NAMALWA (cell line): ENCODE measurements around the gene NMNAT2.
"Not testable (repeated sequence)": the region's sequence is repeated elsewhere in the genome, so short reads cannot be mapped to it uniquely, and the experiment has no call there.

ENCODE experiments used
- DNase-seq: peaks from one replicate; pipeline ENCODE4 v3.0.0-alpha.2; 2015; ENCODE audit warnings: low spot score

Gene NMNAT2

DNA sequence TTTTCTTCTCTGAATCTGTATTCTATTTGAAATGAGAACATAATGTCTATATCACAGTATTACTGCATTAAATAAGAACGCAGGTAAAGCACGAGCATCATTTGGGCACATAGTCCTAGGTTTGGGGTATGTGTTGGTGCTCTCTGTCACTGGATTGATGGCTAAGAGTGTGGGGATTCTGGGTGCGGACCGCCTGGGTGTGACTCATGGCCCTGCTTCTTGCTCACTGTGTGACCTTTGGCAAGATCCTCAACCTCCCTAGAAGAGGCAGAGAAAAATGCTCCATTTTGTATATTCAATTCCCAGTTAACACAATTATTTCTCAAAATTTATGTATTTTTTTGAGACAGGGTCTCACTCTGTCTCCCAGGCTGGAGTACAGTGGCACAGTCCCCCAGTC, 132.4 kb downstream of the NMNAT2 start:
- DNase-seq = no peak

DNA sequence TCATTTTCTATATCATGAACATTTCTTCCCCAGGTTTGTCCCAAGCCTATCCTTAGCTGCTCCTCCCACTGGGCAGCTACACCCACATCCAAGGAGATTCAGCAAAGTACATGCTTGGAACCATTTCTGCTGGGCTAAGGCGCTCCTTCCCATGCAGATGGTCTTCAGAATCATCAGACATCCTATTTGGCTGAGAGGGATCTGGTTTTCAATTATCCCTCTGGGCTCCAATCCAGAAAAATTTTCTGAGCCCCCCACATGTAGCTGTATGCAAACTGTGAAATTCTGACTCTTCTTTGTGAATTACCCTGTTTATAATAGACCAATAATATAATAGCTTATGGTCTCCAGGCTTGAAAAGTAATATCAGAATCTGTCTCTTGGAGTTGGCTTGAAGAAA, 132.9 kb downstream of the NMNAT2 start:
- no peak for DNase-seq

- DNase-seq = no peak
These were observed 134.1 kb downstream of the NMNAT2 start for GRCh38 chr1:183284086-183284485.

- DNase-seq = no peak
These were observed 134.9 kb downstream of the NMNAT2 start for GRCh38 chr1:183283286-183283685.

GRCh38 chr1:183282101-183282855, 135.9 kb downstream of the NMNAT2 start:
- no peak for DNase-seq

GRCh38 chr1:183281553-183282091, 136.6 kb downstream of the NMNAT2 start:
- peak; percentile 93 for DNase-seq

DNA sequence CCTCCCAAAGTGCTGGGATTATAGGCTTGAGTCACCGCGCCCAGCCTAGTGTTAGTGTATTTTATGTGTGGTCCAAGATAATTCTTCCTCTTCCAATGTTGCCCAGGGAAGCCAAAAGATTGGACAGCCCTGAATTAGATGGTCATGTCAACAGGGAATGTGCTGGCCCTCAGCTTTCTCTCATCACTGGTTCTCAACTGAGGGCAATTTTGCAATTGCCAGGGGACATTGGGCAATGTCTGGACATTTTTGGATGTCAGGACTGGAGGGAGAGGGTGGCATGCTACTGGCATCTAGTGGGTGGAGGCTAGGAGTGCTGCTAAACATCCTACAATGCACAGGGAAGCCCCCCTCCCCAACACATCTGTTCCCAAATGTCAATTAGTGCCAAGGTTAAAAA, 137.1 kb downstream of the NMNAT2 start:
- no peak for DNase-seq

- no peak for DNase-seq
These were observed 138.3 kb downstream of the NMNAT2 start for GRCh38 chr1:183279835-183280234.

DNA sequence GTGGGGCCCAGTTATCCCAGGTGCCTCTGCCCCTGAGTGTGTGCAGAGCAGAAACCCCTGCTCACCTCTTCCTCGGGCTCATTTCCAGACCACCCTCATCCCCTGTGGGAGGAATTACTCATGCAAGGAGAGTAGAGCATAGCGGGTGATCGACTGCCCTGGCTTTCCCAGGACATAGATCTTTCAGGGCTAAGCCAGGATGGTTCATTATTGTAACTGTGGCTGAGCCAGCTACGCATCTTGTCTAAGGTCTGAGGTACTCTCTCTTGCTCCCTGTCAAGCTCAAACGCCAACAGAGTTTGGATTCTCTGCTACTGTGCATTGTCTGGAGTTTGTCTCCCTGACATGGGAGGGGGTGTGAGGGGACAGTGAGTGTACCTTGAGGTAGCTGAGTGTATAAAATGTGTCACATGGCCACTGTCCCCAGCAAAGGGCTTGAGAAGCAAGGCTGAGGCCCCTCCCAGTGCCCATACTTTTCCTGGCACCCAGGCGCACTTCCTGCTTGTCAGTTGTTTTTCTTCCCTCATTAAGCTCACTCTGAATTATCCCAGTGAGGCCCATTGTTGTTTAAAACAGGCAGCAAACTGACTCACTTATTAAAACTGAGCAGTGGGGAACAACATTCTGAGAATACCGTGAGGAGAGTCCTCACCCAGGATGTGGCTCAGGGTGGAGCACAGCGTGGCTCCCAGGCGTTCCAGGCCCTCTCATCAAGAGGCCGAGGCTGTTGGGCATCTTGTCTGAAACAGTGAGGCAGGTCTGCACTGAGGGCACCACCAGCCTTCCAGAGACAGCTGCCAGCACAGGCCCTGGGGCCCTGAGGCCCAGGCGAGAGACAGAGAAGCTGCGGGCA, 139.2 kb downstream of the NMNAT2 start:
- DNase-seq = no peak

- no peak for DNase-seq
These were observed 140.1 kb downstream of the NMNAT2 start for GRCh38 chr1:183277821-183278738.

DNA sequence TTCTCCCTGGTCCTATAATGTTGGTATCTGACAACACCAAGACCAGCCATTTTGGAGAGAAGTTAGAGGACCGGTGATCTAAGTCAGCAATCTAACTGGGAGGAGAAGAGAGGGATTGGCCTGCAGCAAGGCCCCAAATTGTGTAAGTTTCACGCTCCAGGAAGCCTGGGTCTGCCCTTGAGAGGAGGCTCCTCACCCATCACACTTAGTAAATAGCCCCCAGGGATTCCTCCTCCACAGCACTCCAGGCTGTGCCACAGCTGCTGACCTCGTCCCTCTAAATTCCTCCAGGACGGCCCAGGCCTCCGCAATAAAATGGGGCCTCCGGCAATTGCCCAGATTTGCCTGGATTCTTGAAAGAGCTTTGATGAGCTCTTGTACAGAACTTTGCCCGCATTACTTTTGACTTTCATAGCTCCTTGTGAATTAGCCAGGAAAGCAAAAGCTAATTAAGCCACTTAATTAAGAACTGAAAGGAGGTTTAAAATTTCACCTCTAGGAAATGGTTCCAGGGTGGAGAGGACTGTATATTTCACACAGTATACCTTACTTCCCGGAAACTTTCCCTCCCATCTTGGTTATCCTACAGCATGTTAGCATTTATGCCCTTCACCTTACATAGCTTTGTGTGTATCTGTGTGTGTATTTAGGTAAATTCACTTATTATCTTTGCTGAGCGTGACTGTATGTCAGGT, 141.6 kb downstream of the NMNAT2 start:
- no peak for DNase-seq

DNA sequence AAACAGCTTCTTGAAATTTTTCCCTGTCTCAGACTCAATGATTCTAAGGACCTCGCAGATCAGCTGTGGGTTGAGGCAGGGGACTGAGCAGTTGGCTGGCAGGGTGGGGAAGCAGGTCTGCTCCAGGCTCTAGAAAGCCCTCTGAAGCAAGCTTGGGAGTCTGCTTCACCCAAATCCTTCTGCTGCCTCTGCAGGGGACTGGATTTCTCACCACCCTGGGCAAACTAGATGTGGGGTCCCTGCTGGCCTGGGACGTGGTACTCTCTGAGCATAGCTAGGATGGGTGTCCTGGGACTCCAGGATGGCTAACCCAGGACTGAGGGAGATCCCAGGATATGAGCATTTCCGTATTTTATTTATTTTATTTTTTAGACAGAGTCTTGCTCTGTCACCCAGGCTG, 142.9 kb downstream of the NMNAT2 start:
- DNase-seq = no peak

DNA sequence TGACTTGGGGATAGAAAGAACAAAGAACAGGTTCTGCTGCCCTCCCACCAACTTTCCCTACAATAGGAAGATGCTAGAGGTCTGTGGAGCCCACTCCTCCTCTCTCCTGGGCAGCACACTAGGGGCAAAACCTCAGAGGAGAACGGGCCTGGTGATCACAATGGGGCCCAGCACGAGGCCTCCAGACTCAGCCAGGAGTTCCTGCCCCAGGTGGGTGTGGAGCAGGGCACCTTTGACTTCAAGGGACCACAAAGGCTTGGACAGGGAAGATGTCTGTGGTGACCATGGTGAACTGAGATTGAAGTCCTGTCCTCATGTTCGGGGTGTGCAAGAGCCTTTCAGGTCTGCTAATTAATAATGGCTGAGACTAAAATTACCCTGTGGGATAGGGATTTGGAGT, 143.3 kb downstream of the NMNAT2 start:
- no peak for DNase-seq

GRCh38 chr1:183273984-183274383, 144.2 kb downstream of the NMNAT2 start:
- not testable (repeated sequence) for DNase-seq

DNA sequence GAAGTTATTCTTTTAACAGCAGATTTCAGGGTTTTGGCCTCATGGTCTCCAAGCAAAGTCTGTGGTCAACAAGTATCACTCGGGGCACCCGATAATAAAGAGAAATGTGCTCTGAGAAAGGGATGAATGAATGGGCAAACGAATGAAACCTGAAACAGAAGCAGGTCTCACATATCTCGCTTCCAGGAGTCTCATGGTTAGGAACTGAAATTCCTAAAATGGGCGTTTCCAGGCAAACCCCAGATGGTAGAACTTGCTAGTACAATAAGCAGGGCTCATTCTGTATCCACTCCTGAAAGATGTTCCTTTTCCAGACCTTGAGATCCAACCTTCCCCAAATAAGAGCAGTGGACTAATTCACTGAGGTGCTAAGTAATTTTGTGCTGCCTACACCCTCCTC, 144.9 kb downstream of the NMNAT2 start:
- no peak for DNase-seq

DNA sequence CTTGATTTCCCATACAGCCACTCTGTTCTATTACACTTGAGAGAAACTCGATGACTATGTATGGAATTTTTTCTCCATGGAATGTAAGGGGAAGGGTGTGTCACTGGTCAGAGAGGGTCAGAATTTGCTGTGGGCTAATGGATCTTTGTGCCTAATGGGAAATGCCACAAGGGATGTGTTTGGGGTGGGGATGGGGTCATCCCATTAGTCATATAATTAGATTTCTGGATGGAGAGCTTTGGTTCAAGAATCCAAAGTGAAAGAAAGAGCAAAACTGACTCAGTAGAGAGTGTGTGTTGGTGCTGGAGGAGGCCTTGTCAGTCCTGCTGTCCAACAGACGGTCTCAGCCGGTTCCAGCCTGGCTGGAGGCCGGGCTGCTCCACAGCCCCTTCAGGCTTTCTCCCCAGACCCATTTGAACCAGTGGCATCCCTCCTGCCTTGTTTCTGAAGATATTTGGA, 145.8 kb downstream of the NMNAT2 start:
- DNase-seq = no peak

DNA sequence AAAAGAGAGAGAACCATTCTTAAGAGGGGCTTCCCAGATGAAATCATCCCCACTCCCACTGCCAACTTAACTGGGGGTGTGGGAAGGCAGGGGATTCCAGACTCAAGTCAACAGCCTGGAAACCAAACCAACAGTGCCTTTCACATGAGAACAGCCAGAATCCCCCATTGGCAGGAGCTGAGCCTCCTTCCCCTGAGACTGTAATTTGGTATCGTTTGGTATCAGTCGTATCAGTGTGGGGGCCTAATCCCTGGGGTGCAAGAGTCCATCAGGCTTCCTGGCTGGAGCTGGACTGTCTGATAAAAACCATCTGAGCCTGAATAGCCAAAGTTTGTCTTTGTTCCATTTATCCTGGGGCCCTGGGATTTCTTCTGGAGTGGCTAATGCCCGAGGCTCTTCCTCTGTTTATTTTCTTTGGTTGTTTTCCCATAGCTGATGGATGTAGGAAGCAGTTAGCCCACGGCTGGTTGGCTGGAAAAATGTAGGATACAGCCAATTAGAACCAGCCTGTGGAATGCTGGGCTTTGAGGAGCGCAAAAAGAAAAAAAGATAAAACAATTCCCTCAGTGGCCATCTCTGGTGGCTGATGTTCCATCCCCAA, 147.5 kb downstream of the NMNAT2 start:
- no peak for DNase-seq

DNA sequence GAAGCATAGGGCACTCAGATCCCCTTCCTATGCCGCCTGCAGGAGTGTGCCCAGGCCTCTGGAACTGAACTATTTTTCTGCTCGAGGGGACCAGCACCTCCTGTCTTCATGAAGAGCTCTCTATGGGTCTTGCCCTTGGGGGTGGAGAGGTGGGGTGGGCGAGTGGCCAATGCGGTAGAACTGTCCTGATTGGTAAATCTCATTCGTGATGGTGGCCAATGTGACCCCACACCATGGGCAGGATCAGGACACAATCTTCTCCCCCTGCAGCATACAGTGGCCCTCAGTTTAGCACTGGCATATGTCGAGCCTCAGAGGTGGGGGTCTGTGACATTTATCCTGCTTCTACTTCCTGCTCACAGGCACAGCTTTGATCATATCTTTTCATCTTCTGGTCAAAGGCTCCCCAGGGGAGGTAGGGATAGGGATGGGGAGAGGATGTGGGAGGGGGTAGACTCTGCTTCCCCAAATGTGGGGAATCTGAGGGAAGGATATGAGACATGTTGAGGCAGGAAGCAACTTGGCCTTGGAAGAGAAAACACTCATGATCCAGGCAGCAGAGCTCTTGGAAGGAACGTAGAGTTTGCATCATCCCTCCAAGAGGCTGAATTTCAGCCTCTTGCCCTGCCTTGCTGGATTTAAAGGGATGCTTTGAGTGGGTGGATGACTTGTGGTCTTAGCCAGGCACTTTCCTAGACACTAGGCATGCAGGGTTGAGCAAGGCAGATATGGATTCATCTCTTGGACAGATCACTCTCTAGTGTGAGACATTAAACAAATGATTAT, 150.3 kb downstream of the NMNAT2 start:
- DNase-seq = no peak

DNA sequence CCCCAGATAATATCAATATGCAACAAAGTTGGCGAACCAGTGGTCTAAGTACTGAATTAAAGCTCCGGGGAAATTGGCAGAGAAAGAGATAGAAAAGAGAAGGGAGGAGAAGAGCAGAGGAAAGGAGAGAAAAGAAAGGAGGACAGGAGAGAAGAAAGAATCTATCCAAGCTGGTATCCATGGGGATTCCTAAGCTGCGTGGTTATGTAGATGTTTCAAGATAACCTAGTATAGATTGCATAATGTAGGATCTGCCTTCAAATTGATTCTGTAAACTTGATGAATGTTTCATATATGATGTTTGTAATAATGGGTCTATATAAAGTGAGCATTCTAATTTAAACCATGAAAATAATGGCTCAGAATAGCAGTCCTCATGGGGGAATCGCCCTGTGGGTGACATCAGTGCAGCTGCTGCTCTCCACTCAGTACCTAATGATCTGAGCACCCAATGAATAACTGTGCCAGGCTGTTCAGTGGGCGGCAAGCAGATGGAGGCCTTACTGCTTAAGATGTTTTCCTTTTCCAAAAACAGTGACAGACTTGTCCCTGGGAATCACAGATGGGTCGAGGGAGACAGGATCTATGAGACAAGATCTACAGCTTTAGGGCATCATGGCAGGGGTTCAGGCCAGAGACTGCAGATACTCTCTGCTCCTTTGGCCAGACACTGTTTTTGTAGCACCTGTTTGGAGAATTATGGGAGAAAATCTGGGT, 154.1 kb downstream of the NMNAT2 start:
- DNase-seq = no peak
